CD1c-positive myeloid dendritic cell (primary cell): ENCODE measurements around the gene RET.

Experiments used
- DNase-seq: peaks from one replicate; pipeline ENCODE4 v3.0.0-alpha.2; 2016; ENCODE audit errors: extremely low spot score

The RET gene

GRCh38 chr10:43170491-43170890, 93.6 kb downstream of the RET start:
- no peak for DNase-seq

GRCh38 chr10:43172645-43173044, 95.8 kb downstream of the RET start:
- no peak for DNase-seq

- no peak for DNase-seq
Measured at GRCh38 chr10:43173120-43173519, 96.3 kb downstream of the RET start.

DNA sequence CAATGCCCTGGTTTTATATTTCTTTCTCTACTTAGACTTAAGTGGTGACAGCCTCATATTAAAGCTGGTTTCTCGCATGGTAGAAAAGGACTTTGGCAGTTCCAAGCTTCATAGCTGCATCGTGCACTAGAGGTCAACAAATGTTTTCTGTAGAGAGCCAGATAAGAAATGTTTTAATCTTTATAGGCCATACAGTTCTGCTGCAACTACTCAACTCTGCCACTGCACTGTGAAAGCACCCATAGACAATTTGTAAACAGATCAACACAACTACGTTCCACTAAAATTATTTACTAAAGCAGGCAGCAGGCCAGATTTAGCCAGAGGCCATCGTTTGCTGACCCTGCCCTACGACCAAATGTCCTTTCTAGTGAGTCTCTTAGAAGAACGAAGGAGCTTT, 98.1 kb downstream of the RET start:
- DNase-seq: no peak

DNA sequence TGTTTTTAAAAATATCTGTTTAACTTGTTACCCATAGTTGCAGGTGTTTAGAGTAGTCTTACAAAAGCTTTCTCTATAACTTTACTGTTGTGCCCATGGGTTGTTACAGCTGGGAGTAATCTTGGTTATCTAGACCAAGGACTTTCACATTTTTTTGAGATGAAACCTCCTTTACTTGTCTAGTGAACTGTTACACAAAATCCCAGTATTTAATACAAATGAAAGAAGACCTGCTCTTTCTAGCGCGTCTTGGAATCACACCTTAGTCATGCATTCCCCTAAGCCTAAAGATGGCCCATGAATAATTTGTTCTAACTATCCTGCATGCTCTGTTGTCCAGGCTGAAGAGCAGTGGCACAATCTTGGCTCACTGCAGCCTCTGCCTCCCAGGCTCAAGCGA, 99.4 kb downstream of the RET start:
- no peak for DNase-seq

DNA sequence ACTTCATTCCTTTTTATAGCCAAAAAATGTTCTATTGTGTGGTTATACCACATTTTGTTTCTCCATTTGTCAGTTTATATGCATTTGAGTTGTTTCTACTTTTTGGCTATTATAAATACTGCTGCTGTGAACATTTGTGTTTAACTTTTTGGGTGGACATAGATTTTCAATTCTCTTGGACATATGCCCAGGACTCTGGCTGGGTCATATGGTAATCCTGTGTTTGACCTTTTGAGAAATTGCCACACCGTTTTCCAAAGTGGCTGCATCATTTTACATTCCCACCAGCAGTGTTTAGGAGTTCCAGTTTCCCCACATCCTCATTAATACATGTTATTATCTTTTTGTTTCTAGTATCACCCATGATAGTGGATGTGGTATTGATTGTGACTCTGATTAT, 100.7 kb downstream of the RET start:
- DNase-seq: no peak
